Measurements from ENCODE around the gene RET.

Gene RET

GRCh38 chr10:43076876-43077420 is at the start of gene RET:
RET (plus strand) TSS chr10:43077069; CDS start chr10:43077259, 190 bp downstream.
- H2AFZ ChIP-seq (ENCODE audit: low read depth, low read length): no peak within 1 kb of the TSS
- H3K4me3 ChIP-seq (ENCODE audit: low read length): no peak within 1 kb of the TSS
- H3K36me3 ChIP-seq (ENCODE audit: insufficient read depth, low read length): no peaks in the 10 kb centered on the region
- no peaks in the 10 kb centered on the region for H3K9me3 ChIP-seq (ENCODE audit: low read length)
- peaks cover 71% of the 10 kb centered on the region for H3K27me3 ChIP-seq (ENCODE audit: insufficient read depth, low read length)
- H3K4me1 ChIP-seq (ENCODE audit: insufficient read depth, low read length): no peaks in the 10 kb centered on the region

DNA sequence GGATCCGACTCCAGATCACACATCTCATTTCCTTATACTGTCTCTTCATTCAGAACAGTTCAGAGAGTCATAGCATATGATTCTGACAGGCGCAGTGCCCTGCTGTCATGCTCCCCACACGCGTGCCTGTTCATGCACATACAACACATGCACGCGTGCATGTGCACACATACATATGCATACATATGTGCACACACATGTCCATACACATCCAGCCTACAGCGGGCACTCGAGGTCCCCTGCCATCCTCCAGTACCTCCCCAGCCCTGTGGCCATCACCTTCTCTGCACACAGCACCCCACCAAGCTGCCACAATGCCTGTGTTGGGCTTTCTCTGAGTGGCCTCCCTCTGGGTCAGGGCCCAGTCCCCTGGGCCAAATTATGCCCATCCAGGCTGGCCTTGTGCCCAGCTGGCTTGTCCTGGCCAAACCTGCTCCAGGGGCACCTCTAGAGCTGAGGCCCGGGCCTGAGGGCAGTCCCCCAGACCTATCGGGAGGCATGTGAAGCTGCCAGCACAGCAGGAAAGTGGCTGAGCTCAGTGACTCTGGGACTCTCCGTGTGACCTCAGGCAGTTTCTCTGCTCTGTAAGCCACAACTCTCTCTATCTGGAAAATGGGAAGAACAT is 49.4 kb upstream of the RET start:
- H3K36me3 ChIP-seq (ENCODE audit: insufficient read depth, low read length): no peaks in the 10 kb centered on the region
- no peak overlapping the region for H3K4me3 ChIP-seq (ENCODE audit: low read length)
- peaks cover 30% of the 10 kb centered on the region for H3K27me3 ChIP-seq (ENCODE audit: insufficient read depth, low read length)
- no peaks in the 10 kb centered on the region for H3K4me1 ChIP-seq (ENCODE audit: insufficient read depth, low read length)
- no peak overlapping the region for H2AFZ ChIP-seq (ENCODE audit: low read depth, low read length)
- no peaks in the 10 kb centered on the region for H3K9me3 ChIP-seq (ENCODE audit: low read length)

GRCh38 chr10:43028143-43028542 is 48.7 kb upstream of the RET start:
- no peak overlapping the region for H2AFZ ChIP-seq (ENCODE audit: low read depth, low read length)
- peaks cover 30% of the 10 kb centered on the region for H3K27me3 ChIP-seq (ENCODE audit: insufficient read depth, low read length)
- H3K36me3 ChIP-seq (ENCODE audit: insufficient read depth, low read length): no peaks in the 10 kb centered on the region
- no peaks in the 10 kb centered on the region for H3K4me1 ChIP-seq (ENCODE audit: insufficient read depth, low read length)
- no peak overlapping the region for H3K4me3 ChIP-seq (ENCODE audit: low read length)
- H3K9me3 ChIP-seq (ENCODE audit: low read length): no peaks in the 10 kb centered on the region

DNA sequence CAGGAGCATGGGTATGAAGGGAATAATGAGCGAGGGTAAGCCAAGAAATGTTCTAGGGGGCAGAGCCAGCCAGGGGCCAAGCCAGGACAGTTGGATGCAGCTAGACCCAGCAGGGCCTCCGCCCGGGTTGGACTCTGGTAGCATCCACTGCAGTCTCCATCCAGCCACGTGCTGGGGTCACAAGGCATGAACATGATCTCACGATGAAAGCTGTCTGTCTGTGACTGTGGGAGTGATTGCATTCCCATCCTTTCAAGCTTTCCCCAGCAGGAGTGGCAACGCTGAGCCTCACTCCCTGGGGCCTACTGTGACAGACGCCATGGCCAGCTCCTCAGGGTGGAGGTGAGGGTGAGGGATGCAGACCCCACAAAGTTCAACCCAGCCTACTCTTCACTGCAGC is 47.8 kb upstream of the RET start:
- H3K36me3 ChIP-seq (ENCODE audit: insufficient read depth, low read length): no peaks in the 10 kb centered on the region
- peaks cover 30% of the 10 kb centered on the region for H3K27me3 ChIP-seq (ENCODE audit: insufficient read depth, low read length)
- no peak overlapping the region for H2AFZ ChIP-seq (ENCODE audit: low read depth, low read length)
- H3K9me3 ChIP-seq (ENCODE audit: low read length): no peaks in the 10 kb centered on the region
- no peaks in the 10 kb centered on the region for H3K4me1 ChIP-seq (ENCODE audit: insufficient read depth, low read length)
- H3K4me3 ChIP-seq (ENCODE audit: low read length): no peak overlapping the region

DNA sequence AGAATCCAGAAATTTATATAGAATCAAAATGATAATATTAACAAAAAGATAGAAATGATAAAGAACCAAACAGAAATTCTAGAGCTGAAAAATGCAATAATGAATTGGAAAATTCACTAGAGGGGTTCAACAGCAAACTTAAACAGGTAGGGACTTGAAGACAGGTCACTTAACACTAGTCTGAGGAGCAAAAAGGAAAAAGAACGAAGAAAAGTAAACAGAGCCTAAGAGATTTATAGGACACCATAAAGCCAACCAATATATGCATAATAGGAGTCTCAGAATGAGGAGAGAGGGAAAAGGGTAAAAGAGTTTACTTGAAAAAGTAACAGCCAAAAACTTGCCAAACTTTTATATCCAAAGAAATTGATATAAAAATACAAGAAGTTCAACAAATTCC is 44.3 kb upstream of the RET start:
- peaks cover 7% of the 10 kb centered on the region for H3K27me3 ChIP-seq (ENCODE audit: insufficient read depth, low read length)
- no peak overlapping the region for H2AFZ ChIP-seq (ENCODE audit: low read depth, low read length)
- H3K4me1 ChIP-seq (ENCODE audit: insufficient read depth, low read length): no peaks in the 10 kb centered on the region
- no peak overlapping the region for H3K4me3 ChIP-seq (ENCODE audit: low read length)
- no peaks in the 10 kb centered on the region for H3K9me3 ChIP-seq (ENCODE audit: low read length)
- H3K36me3 ChIP-seq (ENCODE audit: insufficient read depth, low read length): no peaks in the 10 kb centered on the region

GRCh38 chr10:43035800-43036199 is 41.1 kb upstream of the RET start:
- H3K4me3 ChIP-seq (ENCODE audit: low read length): no peak overlapping the region
- H3K9me3 ChIP-seq (ENCODE audit: low read length): no peaks in the 10 kb centered on the region
- H3K36me3 ChIP-seq (ENCODE audit: insufficient read depth, low read length): no peaks in the 10 kb centered on the region
- no peaks in the 10 kb centered on the region for H3K4me1 ChIP-seq (ENCODE audit: insufficient read depth, low read length)
- no peak overlapping the region for H2AFZ ChIP-seq (ENCODE audit: low read depth, low read length)
- no peaks in the 10 kb centered on the region for H3K27me3 ChIP-seq (ENCODE audit: insufficient read depth, low read length)

DNA sequence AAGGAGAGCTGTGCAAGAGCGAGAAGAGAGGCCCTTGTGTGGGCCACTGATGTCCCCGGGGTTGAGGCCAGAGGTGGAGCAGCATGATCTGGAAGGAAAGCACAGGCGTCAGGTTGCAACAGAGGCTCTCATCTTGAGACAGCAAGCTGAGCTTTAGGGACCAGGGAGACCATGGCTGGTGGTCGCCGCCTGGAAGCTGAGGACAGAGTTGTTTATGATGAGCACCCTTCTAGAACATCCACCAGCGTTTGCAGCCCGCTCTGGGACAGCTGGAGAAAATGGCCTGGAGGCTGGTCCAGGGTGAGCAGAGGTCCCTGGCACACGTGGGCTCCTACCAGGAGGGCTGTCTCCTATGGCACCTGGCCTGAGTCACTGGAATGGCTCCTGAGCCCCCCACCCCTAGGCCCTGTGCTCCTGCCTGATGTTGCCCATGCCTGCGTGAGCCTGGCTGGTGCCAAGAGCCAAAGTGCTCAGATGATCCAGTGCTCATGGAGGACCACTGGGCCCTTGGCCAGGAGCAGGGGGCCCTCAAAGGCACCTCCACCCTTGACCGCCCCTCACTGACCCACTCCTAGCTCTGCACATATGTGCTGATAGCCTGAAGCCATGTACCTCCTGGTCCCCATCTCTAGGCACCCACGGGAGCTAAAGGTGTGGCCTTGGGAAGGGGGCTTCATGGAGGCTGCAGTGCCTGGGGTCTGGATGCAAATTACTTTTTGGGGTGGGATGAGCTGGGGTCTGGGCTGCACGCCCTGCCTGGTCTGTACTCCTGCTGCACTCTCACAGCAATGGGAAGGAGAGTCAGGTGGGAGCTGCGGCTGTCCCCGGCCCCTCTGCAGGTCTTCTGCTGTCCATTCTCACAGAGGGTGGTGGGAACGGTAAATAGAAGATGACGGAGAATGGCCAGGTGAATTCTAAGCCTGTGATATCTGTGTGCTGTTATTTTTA is 40.1 kb upstream of the RET start:
- no peaks in the 10 kb centered on the region for H3K36me3 ChIP-seq (ENCODE audit: insufficient read depth, low read length)
- H3K9me3 ChIP-seq (ENCODE audit: low read length): no peaks in the 10 kb centered on the region
- H3K4me3 ChIP-seq (ENCODE audit: low read length): no peak overlapping the region
- H2AFZ ChIP-seq (ENCODE audit: low read depth, low read length): no peak overlapping the region
- no peaks in the 10 kb centered on the region for H3K4me1 ChIP-seq (ENCODE audit: insufficient read depth, low read length)
- no peaks in the 10 kb centered on the region for H3K27me3 ChIP-seq (ENCODE audit: insufficient read depth, low read length)

DNA sequence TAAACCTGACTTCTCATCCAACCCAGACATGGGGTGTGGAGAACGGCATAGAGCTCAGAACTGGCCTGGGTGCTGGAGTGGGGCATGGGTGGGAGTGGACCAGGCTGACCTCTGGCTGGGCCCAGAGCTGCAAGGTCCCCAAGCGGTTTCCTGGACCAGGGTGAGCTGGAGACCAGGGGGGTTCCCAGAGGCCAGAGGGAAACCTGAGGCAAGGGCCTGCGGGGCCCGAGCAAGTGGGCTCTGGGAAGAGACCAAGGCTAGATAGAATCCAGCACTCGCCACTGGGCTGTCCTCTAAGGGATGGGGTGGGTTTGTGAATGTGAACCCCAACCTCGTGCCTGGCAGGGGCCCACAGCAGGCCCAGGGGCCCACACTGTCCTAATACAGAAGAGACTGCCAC is 39.4 kb upstream of the RET start:
- Histone ChIP-seq H3K9me3 (ENCODE audit: low read length) (no peaks in the 10 kb centered on the region), H3K36me3 (ENCODE audit: insufficient read depth, low read length) (no peaks in the 10 kb centered on the region), H2AFZ (ENCODE audit: low read depth, low read length) (no peak overlapping the region), H3K4me1 (ENCODE audit: insufficient read depth, low read length) (no peaks in the 10 kb centered on the region), H3K4me3 (ENCODE audit: low read length) (no peak overlapping the region), H3K27me3 (ENCODE audit: insufficient read depth, low read length) (no peaks in the 10 kb centered on the region)

DNA sequence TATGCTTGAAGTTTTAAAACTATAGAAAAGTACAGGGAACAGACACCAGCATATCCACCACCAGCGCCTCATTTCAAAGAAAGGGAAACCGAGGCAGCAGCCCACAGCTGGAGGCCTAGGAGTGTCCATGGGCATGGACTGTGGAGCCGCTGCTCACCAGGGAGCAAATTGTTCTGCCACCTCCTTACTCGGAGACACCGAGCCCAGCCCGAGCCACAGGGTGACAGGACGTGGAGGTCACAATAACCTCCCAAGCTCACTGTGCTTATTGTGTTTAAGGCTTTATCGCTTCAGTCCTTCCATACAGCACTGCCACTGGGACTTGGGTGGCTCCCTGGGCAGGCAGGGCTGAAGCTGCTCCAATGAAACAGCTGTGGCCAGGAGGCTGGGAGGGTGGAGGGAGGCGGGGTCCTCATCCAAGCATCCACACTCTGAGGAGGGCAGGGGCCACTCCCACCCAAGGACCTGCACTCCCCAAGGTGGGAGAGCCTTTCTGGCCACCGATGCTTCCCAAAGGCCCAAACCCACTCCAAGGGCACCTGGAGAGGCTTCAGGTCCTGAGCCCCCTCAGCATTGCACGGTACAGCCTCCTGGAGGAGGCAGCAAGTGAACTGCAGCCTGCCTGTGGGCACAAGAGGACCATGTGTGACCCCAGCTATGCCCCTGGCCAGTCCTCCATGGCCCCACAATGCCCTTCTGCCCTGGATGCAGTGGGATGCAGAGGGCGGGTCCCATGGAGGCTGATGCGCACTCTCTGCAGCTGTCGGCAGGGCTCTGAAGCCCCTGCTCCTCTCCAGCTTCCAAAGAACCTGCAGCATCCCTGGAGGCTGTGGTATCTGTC is 38.7 kb upstream of the RET start:
- H3K9me3 ChIP-seq (ENCODE audit: low read length): no peaks in the 10 kb centered on the region
- no peak overlapping the region for H2AFZ ChIP-seq (ENCODE audit: low read depth, low read length)
- H3K36me3 ChIP-seq (ENCODE audit: insufficient read depth, low read length): no peaks in the 10 kb centered on the region
- H3K4me3 ChIP-seq (ENCODE audit: low read length): no peak overlapping the region
- H3K27me3 ChIP-seq (ENCODE audit: insufficient read depth, low read length): no peaks in the 10 kb centered on the region
- H3K4me1 ChIP-seq (ENCODE audit: insufficient read depth, low read length): no peaks in the 10 kb centered on the region

- Histone ChIP-seq H3K27me3 (ENCODE audit: insufficient read depth, low read length) (no peaks in the 10 kb centered on the region), H3K36me3 (ENCODE audit: insufficient read depth, low read length) (no peaks in the 10 kb centered on the region), H3K4me3 (ENCODE audit: low read length) (no peak overlapping the region), H3K9me3 (ENCODE audit: low read length) (no peaks in the 10 kb centered on the region), H2AFZ (ENCODE audit: low read depth, low read length) (no peak overlapping the region), H3K4me1 (ENCODE audit: insufficient read depth, low read length) (no peaks in the 10 kb centered on the region)
Measured at GRCh38 chr10:43038783-43039623, 37.9 kb upstream of the RET start.

GRCh38 chr10:43039624-43040481 is 37.0 kb upstream of the RET start:
- no peaks in the 10 kb centered on the region for H3K36me3 ChIP-seq (ENCODE audit: insufficient read depth, low read length)
- H2AFZ ChIP-seq (ENCODE audit: low read depth, low read length): no peak overlapping the region
- H3K4me3 ChIP-seq (ENCODE audit: low read length): no peak overlapping the region
- H3K27me3 ChIP-seq (ENCODE audit: insufficient read depth, low read length): no peaks in the 10 kb centered on the region
- no peaks in the 10 kb centered on the region for H3K9me3 ChIP-seq (ENCODE audit: low read length)
- no peaks in the 10 kb centered on the region for H3K4me1 ChIP-seq (ENCODE audit: insufficient read depth, low read length)

Measured in neuron (in vitro differentiated cells).